Astrocyte of the cerebellum (primary cell): ENCODE results near the gene SKAP2.

ENCODE experiments used
- DNase-seq: peaks from one replicate; pipeline ENCODE4 v3.0.0-alpha.2; 2011; ENCODE audit warnings: low read depth
- H3K4me3 ChIP-seq: 2 replicates; pipeline ENCODE4 v1.5.1; 2011; ENCODE audit warnings: mild to moderate bottlenecking, low read depth, low read length, moderate library complexity
- in situ Hi-C: cut with HindIII; loops from 2 replicates; pipeline ENCODE4 v1.10.0; 2017; ENCODE audit warnings: low sequenced_read_pairs
- TF ChIP-seq, protein P1 (sequence below): IDR thresholded peaks from 2 replicates; pipeline ENCODE4 v1.5.1; 2012; ENCODE audit warnings: low read length, low read depth, moderate library complexity, mild to moderate bottlenecking; ENCODE audit errors: missing control alignments

SKAP2 gene

GRCh38 chr7:26714438-26714837 is 150.0 kb downstream of the SKAP2 start:
- no peak overlapping the region for H3K4me3 ChIP-seq
- DNase-seq, result no peak
- in situ Hi-C loops, result no loop called here
- TF ChIP-seq, protein P1, sequence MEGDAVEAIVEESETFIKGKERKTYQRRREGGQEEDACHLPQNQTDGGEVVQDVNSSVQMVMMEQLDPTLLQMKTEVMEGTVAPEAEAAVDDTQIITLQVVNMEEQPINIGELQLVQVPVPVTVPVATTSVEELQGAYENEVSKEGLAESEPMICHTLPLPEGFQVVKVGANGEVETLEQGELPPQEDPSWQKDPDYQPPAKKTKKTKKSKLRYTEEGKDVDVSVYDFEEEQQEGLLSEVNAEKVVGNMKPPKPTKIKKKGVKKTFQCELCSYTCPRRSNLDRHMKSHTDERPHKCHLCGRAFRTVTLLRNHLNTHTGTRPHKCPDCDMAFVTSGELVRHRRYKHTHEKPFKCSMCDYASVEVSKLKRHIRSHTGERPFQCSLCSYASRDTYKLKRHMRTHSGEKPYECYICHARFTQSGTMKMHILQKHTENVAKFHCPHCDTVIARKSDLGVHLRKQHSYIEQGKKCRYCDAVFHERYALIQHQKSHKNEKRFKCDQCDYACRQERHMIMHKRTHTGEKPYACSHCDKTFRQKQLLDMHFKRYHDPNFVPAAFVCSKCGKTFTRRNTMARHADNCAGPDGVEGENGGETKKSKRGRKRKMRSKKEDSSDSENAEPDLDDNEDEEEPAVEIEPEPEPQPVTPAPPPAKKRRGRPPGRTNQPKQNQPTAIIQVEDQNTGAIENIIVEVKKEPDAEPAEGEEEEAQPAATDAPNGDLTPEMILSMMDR, result no peak

DNA sequence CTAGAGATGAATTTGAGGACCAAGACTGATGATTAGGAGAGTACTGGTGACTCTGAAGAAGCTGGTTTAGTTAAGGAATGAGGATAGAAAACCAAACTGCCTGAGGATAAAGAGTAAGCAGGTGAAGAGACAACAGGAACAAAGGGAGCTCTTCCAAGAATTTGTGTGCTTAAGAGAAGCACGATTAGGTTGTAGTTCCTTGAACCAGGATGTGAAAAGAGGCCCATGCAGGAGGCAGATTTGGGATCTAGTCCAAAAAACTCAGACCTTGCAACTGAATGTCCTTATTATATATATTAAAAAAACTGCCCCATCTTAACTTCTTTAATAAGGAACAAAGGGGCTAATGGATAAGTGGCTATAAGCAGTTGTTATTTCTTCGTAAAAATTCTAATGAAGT is 150.4 kb downstream of the SKAP2 start:
- TF ChIP-seq, protein P1, result no peak
- H3K4me3 ChIP-seq, result no peak overlapping the region
- in situ Hi-C loops, result no loop called here
- DNase-seq, result no peak

GRCh38 chr7:26709210-26709990 is 155.0 kb downstream of the SKAP2 start:
- TF ChIP-seq, protein P1, result no peak
- no peak overlapping the region for H3K4me3 ChIP-seq
- no peak for DNase-seq
- in situ Hi-C loops, result no loop called here

DNA sequence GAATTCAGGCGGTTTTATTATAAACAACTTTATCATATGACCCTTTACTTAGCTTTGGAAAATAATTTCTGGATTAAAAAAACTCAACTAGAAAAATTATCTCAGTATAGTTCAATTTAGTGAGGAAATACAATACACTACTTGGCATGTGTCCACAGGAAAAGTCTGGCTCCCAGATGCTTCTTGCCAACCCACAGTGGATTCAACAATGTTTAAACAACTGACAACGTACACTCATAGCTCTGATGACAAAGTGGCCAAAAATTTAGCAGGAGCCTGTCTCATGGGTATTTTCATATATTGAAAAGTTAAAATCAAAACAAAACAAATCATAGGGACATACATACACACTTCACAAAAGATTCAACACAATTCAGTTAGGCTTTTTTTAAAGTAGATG is 158.8 kb downstream of the SKAP2 start:
- no peak overlapping the region for H3K4me3 ChIP-seq
- in situ Hi-C loops, result no loop called here
- peak; percentile 86 for DNase-seq
- TF ChIP-seq, protein P1, result no peak

DNA sequence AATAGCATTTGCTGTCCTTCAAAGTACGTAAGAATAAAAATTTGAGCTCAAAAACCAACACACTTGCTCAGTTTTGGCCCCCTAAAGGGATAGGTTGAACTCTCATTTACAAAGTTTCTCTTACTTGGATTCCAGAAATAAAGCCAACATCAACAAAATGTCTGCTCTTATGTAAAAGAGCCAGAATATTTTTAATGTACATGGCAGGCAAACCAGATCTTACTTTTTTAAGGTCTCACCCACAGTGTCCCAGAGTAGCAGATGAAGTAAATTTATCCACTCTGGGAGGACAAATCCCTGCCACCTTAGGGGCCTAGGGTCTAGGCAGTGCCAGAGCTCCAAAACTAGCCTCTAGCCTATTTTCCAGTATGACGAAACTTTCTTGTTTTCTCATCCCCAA is 159.6 kb downstream of the SKAP2 start:
- in situ Hi-C loops, result no loop called here
- TF ChIP-seq, protein P1, result no peak
- no peak overlapping the region for H3K4me3 ChIP-seq
- peak; percentile 28 for DNase-seq

DNA sequence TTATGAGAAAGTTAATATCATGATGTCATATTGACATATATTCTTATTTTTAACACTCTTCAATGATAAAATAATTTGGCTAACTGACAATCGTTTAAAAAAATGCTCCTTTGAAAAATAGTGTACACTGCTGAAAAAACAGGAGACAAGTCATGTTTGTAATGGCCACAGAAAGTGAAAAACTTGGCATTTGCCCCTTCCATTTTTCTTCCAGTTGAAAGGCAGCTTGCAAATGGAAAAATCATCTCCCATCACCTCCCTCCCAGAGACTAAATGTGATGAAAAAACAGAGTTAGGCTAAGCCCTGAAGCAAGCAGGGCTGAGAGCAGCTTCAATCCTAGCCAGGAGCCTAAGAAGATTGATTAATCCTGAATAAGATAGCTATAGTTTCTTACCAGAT is 160.4 kb downstream of the SKAP2 start:
- no peak for DNase-seq
- TF ChIP-seq, protein P1, result no peak
- in situ Hi-C loops, result no loop called here

DNA sequence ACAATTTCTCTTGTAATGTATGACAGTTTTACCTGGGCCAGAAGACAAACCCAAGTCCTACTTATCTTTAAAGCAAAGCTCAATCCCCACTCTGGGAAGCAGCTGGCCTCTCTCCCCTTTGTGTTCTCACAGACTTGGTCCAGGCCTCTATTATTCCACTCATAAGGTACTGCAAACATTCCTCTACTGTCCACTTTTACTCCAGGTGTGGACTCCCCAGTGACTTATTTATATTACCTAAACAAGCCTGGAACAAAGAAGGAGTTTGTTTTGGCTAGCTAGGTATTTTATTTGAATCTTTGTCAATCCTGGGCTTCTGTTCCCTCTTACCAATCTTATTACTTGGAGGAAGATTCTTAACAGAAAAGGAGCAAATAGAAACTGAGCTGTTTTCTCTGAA is 163.5 kb downstream of the SKAP2 start:
- in situ Hi-C loops, result no loop called here
- TF ChIP-seq, protein P1, result no peak
- no peak overlapping the region for H3K4me3 ChIP-seq
- DNase-seq, result no peak

More for the DNA sequence above, 160.4 kb downstream of the SKAP2 start:
- no peak overlapping the region for H3K4me3 ChIP-seq
